HG02852 (cell line): Measurements from ENCODE around the gene DBX1.
"Not testable (repeated sequence)": the region's sequence is repeated elsewhere in the genome, so short reads cannot be mapped to it uniquely, and the experiment has no call there.

Experiments
- ATAC-seq: cut with Tn5 transposase; IDR thresholded peaks from one replicate; pipeline ENCODE4 v1.9.1; 2021; ENCODE audit warnings: mild to moderate bottlenecking, moderate library complexity; ENCODE audit not compliant: unreplicated experiment

The DBX1 gene

GRCh38 chr11:20160425-20161229 lies at the start of gene DBX1:
DBX1 (minus strand) TSS chr11:20160475; CDS start chr11:20160324, 151 bp downstream.
- no peak for ATAC-seq

- ATAC-seq = no peak
Measured at GRCh38 chr11:20208622-20209111, 48.4 kb upstream of the DBX1 start.

GRCh38 chr11:20207781-20208621 lies 47.7 kb upstream of the DBX1 start:
- no peak for ATAC-seq

GRCh38 chr11:20205807-20206206 lies 45.5 kb upstream of the DBX1 start:
- ATAC-seq = no peak

- no peak for ATAC-seq
Measured at GRCh38 chr11:20204681-20205080, 44.4 kb upstream of the DBX1 start.

- no peak for ATAC-seq
Measured at GRCh38 chr11:20203831-20204230, 43.6 kb upstream of the DBX1 start.

- no peak for ATAC-seq
Measured at GRCh38 chr11:20201231-20201630, 41.0 kb upstream of the DBX1 start.

- ATAC-seq = not testable (repeated sequence)
Measured at GRCh38 chr11:20200331-20200955, 40.2 kb upstream of the DBX1 start.

GRCh38 chr11:20197881-20198280 lies 37.6 kb upstream of the DBX1 start:
- no peak for ATAC-seq

- no peak for ATAC-seq
Measured at GRCh38 chr11:20194470-20194869, 34.2 kb upstream of the DBX1 start.

GRCh38 chr11:20193307-20193706 lies 33.0 kb upstream of the DBX1 start:
- no peak for ATAC-seq

GRCh38 chr11:20192641-20193040 lies 32.4 kb upstream of the DBX1 start:
- no peak for ATAC-seq

GRCh38 chr11:20192151-20192550 lies 31.9 kb upstream of the DBX1 start:
- no peak for ATAC-seq

GRCh38 chr11:20178976-20179375 lies 18.7 kb upstream of the DBX1 start:
- ATAC-seq = no peak

- no peak for ATAC-seq
Measured at GRCh38 chr11:20177136-20177535, 16.9 kb upstream of the DBX1 start.

GRCh38 chr11:20172721-20173447 lies 12.6 kb upstream of the DBX1 start:
- ATAC-seq = no peak

GRCh38 chr11:20163783-20164481 lies 3.7 kb upstream of the DBX1 start:
- no peak for ATAC-seq

- ATAC-seq = no peak
Measured at GRCh38 chr11:20162824-20163782, 2.8 kb upstream of the DBX1 start.
